GM18907 (cell line): ENCODE measurements around the gene MID1IP1.
A peak's percentile ranks its signal among the peaks of the same experiment; 100 is the strongest.

Source experiments
- ATAC-seq: cut with Tn5 transposase; IDR thresholded peaks from one replicate; pipeline ENCODE4 v1.9.1; 2021; ENCODE audit warnings: mild to moderate bottlenecking, moderate library complexity; ENCODE audit not compliant: unreplicated experiment

MID1IP1 gene

GRCh38 chrX:38800981-38801845, at the start of gene MID1IP1:
MID1IP1 (plus strand) TSS chrX:38801459; CDS start chrX:38804947, 3,488 bp downstream.
- peak; percentile 45 for ATAC-seq

- no peak for ATAC-seq
Measured at GRCh38 chrX:38754102-38754790, 47.0 kb upstream of the MID1IP1 start.

GRCh38 chrX:38754818-38755718, 46.2 kb upstream of the MID1IP1 start:
- no peak for ATAC-seq

- no peak for ATAC-seq
Measured at GRCh38 chrX:38760883-38761282, 40.4 kb upstream of the MID1IP1 start.

DNA sequence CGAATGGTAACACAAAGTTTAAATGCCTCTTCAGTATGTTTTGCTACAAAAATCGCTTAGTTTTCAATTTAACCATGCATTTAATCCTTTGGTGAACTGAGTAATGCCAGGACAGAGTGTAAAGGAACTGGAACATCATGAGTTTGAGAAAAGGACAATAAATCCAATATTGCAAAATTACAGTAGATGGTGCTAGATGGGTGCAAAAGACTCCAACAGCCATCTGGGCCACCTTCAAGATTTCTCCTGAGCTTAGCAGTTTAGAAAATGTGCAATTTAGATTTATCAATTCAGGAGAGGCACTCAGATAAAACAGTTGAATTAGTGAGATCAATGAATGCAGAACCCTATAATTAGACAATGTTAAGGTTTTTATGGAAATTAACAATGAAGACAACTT, 33.2 kb upstream of the MID1IP1 start:
- no peak for ATAC-seq

DNA sequence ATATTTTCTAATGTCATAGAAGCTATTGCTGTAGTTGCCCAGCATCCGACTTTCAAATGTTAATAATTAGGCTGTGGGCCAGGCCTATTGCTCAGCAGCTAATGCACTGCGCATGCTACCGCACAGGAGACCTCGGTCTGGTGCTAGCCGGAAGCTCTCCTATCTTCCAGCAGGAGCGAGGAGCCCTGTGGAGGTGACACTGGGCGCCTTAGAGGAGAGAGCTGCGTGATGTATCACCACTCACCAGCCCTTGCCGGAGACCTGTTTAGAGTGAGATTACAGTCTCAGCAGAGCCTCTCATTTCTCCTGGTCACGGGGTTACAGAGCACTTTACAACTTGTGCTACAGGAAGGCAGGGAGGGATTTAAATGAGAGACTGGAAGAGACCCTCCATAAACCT, 31.1 kb upstream of the MID1IP1 start:
- ATAC-seq, result no peak

GRCh38 chrX:38774249-38774648, 27.0 kb upstream of the MID1IP1 start:
- ATAC-seq, result no peak

DNA sequence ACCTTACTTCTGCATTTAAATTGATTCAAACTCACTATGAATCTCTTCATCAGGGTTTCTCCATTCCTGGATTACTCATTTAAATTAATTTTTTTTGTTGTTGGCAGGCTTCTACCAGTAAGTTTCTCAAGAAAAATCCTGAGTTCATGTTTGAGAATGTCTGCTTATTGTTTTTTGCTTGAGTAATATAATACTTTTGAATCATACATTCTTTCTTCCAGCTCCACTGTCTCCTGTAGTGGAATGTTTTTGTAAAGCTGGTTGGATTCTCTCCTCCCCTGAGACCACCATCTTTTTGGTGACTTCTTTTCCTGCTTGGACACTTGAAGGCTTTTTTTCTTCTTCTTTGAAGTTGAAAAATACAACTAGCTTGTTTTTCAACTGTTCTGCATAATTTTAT, 4.3 kb upstream of the MID1IP1 start:
- ATAC-seq, result no peak

DNA sequence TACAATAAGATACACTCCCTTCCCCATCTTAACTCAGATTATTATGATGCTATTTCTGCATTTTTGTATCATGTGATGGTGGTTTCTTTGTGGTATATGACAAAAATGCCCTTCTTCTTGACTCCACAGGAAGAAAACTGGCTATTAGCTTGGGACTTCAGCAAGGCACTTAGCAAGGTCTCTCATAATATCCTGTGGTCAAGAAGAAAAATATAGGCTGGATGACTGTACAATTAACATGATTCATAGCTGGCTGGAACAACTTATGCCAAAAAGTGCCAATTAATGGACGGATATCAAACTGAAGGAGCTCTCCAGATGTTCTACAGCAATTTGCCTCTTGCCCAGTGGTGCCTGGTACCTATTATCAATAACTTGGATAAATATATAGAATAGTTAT, 2.3 kb upstream of the MID1IP1 start:
- ATAC-seq, result no peak

- ATAC-seq, result no peak
Measured at GRCh38 chrX:38799995-38800580, 1.2 kb upstream of the MID1IP1 start.

DNA sequence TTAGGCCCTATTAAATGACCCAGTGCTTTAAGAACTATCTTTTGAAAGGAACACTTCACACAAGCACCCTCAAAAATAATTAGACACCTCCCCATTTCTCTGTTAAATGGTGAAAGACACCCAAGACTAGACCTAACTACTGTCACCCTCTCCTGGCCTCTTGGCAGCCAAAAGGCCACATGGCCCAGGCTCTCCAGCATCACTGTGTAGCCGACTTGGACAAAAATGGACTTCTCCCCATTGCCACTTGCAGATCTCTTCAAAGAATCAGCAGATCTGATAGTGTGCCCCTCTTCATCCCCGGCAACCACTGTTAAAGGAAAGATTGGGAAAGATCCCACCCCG, 2.0 kb downstream of the MID1IP1 start:
- no peak for ATAC-seq

DNA sequence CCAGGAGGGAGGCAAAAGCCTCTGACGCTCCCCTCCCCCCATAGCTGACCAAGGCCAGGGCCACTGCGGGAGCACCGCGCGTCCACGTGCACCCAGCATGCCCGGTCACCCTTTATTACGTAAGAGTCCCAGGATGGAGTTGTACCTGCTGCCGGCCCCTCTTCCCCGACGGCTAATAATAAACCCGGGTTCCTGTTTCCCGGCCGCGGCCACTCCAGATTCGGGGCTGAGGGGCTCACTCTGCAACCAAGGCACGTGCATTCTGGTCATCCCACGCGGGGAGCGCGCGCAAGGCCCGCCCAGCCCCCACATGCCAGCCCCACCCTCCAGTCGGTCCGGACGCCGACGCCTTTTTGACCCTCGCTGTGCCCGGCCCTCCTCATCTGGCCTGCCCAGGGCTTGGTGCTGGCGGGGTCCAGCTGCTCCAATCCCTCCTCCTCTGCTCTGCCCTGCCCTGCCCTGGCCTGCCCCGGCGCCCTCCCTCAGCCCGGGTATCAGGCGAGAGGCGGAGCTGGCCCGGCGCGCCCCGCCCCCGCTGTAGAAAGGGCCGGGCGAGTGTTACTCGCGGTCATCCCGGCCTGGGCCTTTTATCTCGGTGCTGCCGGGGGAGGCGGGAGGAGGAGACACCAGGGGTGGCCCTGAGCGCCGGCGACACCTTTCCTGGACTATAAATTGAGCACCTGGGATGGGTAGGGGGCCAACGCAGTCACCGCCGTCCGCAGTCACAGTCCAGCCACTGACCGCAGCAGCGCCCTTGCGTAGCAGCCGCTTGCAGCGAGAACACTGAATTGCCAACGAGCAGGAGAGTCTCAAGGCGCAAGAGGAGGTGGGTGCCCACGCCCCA, 2.6 kb downstream of the MID1IP1 start:
- ATAC-seq, result peak; percentile 62

DNA sequence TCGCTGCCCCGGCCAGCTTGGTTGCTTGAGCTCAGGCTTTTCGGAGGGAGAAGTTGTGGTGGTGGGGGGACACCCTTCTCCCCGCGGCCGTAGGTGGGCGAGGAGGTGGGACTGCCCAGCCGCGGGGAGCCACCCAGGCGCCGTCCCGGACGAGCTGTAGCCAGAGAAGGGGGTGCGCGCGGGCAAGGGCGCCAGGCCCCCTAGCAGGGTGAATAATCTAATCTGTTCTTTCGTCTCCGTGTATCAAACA, 3.1 kb downstream of the MID1IP1 start:
- ATAC-seq, result peak; percentile 1

DNA sequence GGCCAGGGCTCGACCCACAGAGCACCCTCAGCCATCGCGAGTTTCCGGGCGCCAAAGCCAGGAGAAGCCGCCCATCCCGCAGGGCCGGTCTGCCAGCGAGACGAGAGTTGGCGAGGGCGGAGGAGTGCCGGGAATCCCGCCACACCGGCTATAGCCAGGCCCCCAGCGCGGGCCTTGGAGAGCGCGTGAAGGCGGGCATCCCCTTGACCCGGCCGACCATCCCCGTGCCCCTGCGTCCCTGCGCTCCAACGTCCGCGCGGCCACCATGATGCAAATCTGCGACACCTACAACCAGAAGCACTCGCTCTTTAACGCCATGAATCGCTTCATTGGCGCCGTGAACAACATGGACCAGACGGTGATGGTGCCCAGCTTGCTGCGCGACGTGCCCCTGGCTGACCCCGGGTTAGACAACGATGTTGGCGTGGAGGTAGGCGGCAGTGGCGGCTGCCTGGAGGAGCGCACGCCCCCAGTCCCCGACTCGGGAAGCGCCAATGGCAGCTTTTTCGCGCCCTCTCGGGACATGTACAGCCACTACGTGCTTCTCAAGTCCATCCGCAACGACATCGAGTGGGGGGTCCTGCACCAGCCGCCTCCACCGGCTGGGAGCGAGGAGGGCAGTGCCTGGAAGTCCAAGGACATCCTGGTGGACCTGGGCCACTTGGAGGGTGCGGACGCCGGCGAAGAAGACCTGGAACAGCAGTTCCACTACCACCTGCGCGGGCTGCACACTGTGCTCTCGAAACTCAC, 3.6 kb downstream of the MID1IP1 start:
- ATAC-seq, result no peak

- no peak for ATAC-seq
Measured at GRCh38 chrX:38805432-38806389, 4.5 kb downstream of the MID1IP1 start.

GRCh38 chrX:38806875-38807621, 5.8 kb downstream of the MID1IP1 start:
- no peak for ATAC-seq

GRCh38 chrX:38807873-38808272, 6.6 kb downstream of the MID1IP1 start:
- ATAC-seq, result no peak
